GM19193 (cell line): ENCODE data around the gene NOS1AP.

Experiments
- POLR2A ChIP-seq: IDR thresholded peaks from 4 replicates; pipeline ENCODE4 v1.6.1; 2011; ENCODE audit not compliant: insufficient read depth, insufficient read length; ENCODE audit errors: extremely low read depth

The NOS1AP gene

DNA sequence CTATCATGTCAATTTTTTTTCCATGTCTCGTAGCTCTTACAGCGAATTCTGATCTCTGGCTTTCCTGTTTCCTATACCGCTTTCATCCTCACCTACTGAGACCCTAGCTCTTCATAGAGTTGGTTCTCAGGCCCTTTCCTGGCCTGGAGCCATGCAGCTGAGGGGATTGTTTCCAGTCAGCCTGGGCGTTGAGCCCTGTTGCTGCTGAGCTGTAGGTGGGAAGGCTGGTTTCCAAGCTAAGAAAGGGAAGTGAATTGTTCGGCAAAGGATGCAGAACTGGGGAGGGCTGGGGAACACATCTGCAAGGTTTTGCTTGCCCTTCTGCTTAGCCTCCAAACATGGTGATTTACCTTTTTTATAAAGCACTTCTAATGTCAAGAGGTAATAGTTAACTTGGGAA is 265.6 kb downstream of the NOS1AP start:
- TF ChIP-seq POLR2A: no peak

DNA sequence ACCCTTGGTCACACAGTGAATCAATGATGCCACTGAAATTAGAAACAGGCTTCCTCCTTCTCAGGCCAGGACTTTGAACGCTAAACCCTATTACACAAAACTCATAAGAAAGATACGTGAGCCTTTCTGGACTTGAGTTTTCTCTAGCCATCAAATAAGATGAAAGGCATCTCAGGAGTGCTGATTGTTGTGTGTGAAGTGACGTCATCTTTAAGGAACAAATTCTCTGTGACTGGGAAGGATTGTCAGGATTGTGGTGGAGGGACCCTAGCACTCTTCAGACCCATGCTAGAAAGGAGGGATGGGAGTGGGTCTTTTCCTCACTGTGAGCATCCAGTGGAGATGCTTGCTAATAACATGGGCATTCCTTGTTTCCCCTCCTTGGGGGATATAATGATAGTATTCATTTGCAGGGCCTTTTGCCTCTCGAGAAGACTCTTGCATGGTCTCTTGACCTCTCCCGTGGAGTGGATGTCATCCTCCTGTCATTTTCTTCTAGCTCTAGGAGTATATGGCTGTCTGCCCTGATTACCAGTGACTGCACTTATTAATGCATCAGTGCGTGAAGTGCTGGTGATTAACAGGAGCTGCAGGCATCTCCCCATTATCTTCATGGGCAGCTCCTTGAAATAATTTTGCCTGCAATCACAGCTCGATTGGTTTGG is 267.3 kb downstream of the NOS1AP start:
- TF ChIP-seq POLR2A: no peak

DNA sequence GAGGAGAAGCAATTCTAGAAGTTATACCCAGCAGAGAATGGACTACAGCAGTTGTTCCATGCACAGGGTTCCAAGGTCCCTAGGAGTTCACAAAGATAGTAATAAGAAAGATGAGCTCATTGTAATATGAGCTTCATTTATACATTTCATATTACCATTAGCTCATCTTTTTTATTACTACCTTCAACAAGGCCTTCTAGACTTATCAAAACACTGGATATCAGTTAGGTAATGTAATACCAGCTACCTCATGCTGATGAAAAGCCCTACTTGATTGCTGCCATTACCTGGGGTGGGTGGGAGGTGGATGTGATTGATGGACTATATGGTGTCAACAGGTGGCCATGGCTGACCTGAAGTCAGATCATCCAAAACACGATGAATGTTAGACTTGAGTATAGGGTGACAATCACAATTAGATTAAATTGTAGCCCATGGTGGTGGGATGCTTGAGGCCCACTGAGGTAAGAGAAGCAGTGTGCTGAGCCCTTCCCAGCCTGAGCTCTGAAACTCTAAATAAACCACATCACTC is 273.0 kb downstream of the NOS1AP start:
- no peak for TF ChIP-seq POLR2A

- TF ChIP-seq POLR2A: no peak
Observed at GRCh38 chr1:162343470-162343869, 274.0 kb downstream of the NOS1AP start.

DNA sequence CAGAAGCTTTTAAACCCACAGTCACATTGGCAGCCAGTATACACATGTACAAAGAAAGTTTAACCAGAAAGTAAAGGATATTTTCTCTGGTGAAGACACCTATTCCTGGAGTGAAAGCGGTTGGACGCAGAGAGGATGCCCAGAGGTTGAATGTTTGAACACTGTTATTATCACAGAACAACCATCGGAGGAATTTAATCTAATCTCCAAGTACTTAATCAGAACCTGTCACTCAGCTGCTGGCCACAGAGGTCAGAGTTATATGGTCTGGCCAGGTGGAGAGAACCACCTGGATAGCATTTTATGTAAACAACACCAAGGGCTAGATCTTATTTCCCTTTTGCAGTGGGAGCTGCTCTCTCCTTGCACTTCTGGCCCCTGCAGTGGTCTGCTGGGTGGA is 277.8 kb downstream of the NOS1AP start:
- no peak for TF ChIP-seq POLR2A

- no peak for TF ChIP-seq POLR2A
Observed at GRCh38 chr1:162349635-162350330, 280.3 kb downstream of the NOS1AP start.

GRCh38 chr1:162351246-162351842 is 281.9 kb downstream of the NOS1AP start:
- no peak for TF ChIP-seq POLR2A

DNA sequence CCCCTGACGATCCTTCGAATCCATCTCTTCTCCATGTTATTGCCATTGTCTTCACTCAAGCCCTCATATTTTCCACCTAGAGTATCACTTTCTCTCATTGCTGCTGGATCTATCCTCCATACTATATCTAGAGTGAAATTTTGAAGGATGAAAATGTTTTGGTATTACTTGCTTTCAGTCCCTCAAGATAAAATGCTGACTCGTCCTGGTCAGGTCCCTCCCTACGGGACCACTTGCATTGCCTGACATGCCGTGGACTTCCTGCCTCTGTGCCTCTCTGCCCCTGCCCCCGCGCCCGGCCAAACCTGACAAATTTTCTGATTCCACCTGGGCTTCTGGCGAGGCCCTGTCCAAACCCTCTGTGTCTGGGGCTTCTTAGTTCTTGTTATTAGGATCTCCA is 283.6 kb downstream of the NOS1AP start:
- TF ChIP-seq POLR2A: no peak

GRCh38 chr1:162353702-162354101 is 284.2 kb downstream of the NOS1AP start:
- no peak for TF ChIP-seq POLR2A

GRCh38 chr1:162357681-162358266 is 288.3 kb downstream of the NOS1AP start:
- TF ChIP-seq POLR2A: no peak

- TF ChIP-seq POLR2A: no peak
Observed at GRCh38 chr1:162358928-162359327, 289.4 kb downstream of the NOS1AP start.

DNA sequence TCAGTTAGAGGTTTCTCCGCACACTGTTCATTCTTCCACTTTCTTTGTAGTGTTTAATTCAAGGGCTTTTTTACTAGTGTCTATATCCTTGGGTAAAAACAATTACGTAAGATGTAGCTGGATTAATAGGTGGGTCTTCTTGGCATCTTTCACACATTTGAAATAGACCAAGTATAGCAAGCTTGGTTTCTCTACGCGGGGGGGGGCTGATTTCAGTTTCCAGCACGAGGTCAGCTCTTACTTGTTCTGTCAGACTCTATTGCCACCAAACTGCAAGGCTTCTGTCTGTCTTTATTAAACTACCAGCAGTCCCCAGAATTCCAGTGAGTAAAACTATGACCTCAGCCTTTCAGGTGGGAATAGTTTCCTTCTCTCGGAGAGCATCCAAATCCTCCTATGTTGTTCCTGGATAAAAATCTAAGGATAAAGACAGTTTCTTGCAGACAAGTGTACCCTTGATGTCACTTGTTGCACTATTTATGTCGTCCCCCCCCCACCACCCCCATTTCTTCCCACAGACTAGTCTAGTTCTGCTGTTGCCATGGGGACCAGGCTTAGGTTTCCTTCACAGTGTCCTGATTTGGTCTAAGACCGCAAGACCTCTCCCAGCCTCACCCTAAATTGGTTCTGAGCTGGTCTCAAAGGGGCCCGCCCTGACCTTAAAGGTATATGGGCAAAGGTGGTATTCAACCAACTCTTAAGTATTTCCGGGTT is 290.2 kb downstream of the NOS1AP start:
- TF ChIP-seq POLR2A: no peak

- TF ChIP-seq POLR2A: no peak
Observed at GRCh38 chr1:162360237-162360873, 290.9 kb downstream of the NOS1AP start.

GRCh38 chr1:162360874-162361260 is 291.4 kb downstream of the NOS1AP start:
- TF ChIP-seq POLR2A: no peak
